COLO829 (cell line): ENCODE measurements around the gene FRG1.
"Not testable (repeated sequence)": the region's sequence is repeated elsewhere in the genome, so short reads cannot be mapped to it uniquely, and the experiment has no call there.

Source experiments
- DNase-seq: peaks from one replicate; pipeline ENCODE4 v3.0.0; 2012; ENCODE audit warnings: low spot score

Gene FRG1

DNA sequence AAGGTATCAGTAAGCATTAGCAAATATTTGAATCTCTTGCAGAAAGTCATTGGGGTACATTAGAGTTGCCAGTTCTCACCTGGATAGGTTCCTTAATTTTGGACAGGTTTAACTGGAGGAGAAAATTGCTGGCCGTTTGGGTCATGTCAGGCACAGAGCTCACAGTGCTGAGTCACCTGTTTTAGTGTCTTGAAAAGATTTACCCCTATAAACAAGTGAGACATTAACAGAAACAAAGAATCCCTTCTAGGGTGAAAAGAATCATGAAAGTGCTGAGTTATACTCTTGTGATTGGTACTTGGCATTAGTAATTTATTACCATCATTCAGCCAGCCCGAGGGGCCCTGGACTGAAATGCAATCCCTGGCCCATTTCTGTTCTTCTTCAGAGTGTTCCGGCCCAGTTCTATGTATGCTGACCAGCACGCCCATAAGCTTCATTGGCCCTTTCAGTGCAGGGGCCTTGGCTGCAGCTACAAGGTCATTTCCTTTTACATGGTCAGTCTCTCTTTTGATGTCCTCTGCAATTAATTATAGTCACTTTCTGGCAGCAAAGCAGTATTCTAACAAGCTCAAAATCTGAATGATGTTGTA is 45.1 kb downstream of the FRG1 start:
- peak; percentile 42 for DNase-seq

DNA sequence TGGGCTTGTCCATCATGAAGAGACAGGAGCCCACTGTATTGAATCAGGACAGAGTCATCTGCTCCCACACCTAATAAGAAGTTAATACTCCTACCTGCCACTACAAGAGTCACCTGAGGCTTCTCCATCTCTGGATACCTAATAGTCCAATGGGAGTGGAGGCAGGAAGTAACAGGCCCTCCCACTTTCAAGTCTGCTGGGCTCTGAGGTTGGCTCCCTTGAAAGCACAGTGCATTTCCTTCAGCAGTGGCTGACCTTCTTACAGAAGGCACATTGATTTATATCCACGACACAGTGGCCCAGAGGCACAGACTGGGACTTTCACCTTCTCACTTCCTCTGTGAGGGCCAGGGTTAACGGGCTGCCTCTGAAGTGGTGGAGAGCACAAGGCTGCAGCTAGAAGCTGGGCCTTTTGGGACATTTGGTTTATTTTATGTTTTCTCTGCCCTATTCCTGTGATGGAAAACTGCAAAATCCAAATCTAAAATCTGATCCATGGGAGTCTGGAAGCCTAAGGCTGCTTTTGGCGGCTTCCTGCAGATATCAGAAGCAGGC is 48.3 kb downstream of the FRG1 start:
- DNase-seq, result peak; percentile 56

DNA sequence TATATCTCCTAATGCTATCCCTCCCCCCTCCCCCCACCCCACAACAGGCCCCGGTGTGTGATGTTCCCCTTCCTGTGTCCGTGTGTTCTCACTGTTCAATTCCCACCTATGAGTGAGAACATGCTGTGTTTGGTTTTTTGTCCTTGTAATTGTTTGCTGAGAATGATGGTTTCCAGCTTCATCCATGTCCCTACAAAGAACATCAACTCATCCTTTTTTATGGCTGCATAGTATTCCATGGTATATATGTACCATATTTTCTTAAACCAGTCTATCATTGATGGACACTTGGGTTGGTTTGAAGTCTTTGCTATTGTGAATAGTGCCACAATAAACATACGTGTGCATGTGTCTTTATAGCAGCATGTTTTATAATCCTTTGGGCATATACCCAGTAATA is 49.3 kb downstream of the FRG1 start:
- DNase-seq, result not testable (repeated sequence)
